DOHH2 (cell line): ENCODE results near the gene CGNL1.

Experiments
- EZH2phosphoT487 ChIP-seq: fragments of 200-600 bp; sonication (generic); IDR thresholded peaks from 2 replicates; pipeline ENCODE4 v1.6.1; 2017; ENCODE audit warnings: borderline replicate concordance, mild to moderate bottlenecking, antibody characterized with exemption, low read length, moderate library complexity, mixed read lengths
- TF ChIP-seq, protein P1 (sequence below): fragments of 200-600 bp; sonication (generic); IDR thresholded peaks from one replicate; pipeline ENCODE4 v1.5.1; 2014; ENCODE audit warnings: antibody characterized with exemption, mild to moderate bottlenecking, low read depth, low read length; ENCODE audit not compliant: poor library complexity, severe bottlenecking

DNA sequence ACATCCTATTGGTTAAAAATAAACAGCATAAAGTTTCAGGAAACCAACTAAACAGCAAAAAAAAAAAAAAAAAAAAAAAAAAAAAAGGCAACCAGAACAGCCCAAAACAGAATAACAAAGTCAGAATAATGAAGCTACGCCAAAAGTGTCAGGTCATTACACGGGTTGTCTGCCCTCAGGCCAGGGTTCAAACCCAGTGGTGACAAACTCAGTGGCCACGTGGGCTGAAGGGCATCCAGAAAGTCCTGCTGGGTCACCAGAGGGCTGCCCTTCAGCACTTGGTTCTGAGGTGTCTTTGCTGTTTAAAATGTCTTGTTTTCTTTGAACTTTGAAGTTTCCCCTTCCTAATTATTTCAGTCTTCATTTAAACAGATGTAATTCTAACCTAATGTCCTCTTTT lies 61.3 kb downstream of the CGNL1 start:
- TF ChIP-seq, protein P1, sequence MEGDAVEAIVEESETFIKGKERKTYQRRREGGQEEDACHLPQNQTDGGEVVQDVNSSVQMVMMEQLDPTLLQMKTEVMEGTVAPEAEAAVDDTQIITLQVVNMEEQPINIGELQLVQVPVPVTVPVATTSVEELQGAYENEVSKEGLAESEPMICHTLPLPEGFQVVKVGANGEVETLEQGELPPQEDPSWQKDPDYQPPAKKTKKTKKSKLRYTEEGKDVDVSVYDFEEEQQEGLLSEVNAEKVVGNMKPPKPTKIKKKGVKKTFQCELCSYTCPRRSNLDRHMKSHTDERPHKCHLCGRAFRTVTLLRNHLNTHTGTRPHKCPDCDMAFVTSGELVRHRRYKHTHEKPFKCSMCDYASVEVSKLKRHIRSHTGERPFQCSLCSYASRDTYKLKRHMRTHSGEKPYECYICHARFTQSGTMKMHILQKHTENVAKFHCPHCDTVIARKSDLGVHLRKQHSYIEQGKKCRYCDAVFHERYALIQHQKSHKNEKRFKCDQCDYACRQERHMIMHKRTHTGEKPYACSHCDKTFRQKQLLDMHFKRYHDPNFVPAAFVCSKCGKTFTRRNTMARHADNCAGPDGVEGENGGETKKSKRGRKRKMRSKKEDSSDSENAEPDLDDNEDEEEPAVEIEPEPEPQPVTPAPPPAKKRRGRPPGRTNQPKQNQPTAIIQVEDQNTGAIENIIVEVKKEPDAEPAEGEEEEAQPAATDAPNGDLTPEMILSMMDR: no peak
- no peak for TF ChIP-seq EZH2phosphoT487
